ENCODE data around the gene CAVIN3.

GRCh38 chr11:6351782-6352382 is 31.6 kb upstream of the CAVIN3 start:
- TF ChIP-seq CTCF (IDR thresholded peaks at IDR 0.05) (no peak), EZH2 (IDR thresholded peaks at IDR 0.05) (no peak), EZH2phosphoT487 (IDR thresholded peaks at IDR 0.05) (no peak)

Data from neural progenitor cell (in vitro differentiated cells).